ENCODE data around the gene UBALD2.
"Not testable (repeated sequence)": the region's sequence is repeated elsewhere in the genome, so short reads cannot be mapped to it uniquely, and the experiment has no call there.

The UBALD2 gene

GRCh38 chr17:76246080-76247066 is 18.8 kb upstream of the UBALD2 start:
- no peak for DNase-seq

DNA sequence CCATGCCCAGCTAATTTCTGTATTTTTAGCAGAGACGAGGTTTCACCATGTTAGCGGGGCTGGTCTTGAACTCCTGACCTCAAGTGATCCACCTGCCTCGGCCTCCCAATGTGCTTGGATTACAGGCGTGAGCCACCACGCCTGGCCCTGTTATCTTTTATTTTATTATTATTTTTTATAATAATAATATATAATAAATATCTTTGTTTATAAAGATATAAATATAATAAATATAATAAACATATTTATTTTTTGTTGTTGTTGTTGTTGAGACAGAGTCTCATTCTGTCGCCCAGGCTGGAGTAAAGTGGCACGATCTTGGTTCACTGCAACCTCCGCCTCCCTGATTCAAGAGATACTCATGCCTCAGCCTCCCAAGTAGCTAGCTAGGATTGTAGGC is 17.8 kb upstream of the UBALD2 start:
- no peak for DNase-seq

- DNase-seq, result no peak
These were observed 16.9 kb upstream of the UBALD2 start for GRCh38 chr17:76248013-76248782.

DNA sequence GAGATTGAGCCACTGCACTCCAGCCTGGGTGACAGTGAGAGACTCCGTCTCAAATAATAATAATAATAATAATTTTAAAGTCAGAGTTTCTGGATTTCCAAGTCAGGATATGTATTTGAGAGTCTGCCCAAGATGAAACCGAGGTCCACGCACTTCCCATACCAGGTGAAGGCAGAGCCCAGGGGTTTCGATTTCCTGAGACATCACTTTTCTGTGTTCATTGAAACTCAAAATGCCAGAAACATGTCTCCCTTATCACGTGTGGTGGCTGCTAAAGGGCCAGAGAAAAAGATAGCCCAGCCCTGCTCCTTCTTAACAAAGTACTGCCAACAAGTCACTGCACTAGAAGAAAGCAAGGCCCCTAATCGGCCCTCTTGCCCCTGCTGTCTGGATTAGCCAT is 15.0 kb upstream of the UBALD2 start:
- no peak for DNase-seq

DNA sequence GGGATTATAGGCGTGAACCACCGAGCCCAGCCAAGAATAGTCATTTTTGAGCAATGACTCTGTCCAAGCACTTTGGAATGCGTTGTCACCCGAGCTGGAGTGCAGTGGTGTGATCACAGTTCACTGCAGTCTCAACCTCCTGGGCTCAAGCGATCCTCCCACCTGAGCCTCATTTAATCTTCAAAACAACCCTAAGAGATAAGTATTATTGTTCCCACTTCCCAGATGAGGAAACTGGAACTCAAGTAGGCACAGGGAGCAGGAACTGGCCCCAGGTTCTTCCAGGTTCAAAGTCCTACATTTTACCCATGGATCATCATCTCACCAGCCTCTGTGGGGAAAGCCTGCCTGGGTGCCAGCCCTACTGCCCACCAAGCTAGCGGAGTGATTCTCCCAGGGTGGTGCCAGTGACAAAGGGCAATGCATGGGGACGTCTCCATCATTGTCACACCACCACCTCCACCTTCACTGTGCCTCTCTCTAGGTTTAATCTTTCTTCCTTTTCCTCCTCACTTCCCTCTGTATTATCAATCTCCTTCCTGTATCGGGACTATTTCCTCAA is 13.6 kb upstream of the UBALD2 start:
- no peak for DNase-seq

GRCh38 chr17:76252040-76252954 is 12.9 kb upstream of the UBALD2 start:
- DNase-seq, result no peak

DNA sequence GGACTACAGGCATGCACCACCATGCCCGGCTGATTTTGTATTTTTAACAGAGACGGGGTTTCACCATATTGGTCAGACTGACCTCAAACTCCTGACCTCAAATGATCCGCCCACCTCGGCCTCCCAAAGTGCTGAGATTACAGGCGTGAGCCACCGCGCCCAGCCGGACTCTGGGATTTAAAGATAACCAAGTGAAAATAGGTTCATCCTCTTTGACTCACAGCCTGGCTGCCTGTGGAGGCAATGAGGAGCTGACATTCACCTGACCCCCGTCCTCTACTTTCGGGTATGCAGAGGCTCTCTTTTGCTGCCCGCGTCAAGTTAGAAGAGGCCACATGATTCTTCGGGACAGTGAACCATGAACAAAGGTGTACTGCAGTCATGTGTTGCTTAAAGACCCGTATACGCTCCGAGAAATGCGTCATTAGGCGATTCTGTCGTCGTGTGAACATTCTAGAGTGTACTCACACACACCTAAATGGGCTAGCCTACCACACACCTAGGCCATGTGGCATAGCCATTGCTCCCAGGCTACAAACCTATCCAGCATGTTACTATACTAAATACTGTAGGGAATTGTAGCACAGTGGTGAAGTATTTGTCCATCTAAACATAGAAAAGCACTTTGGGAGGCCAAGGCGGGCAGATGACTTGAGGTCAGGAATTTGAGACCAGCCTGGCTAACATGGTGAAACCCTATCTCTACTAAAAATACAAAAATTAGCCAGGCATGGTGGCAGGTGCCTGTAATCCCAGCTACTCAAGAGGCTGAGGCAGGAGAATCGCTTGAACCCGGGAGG is 12.0 kb upstream of the UBALD2 start:
- not testable (repeated sequence) for DNase-seq

GRCh38 chr17:76253841-76254240 is 11.3 kb upstream of the UBALD2 start:
- no peak for DNase-seq

DNA sequence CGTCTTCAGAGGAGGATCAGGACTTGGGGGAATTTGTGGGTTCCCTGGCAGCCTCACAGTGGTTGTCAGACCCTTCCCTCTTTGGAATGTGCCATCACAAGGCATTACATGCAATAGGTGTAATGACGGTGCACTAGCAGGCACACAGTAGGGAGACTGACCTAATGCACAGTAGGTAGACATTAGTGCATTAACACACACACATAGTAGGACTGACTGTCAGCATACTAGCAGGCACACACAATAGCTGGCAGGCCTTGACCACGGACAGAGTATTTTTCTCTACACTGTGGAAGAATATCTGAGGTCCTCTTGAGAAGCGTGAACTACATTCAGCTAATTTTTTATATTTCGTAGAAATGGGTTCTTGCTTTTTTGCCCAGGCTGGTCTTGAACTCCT is 10.9 kb upstream of the UBALD2 start:
- no peak for DNase-seq

- no peak for DNase-seq
These were observed 9.2 kb upstream of the UBALD2 start for GRCh38 chr17:76255801-76256429.

- DNase-seq, result not testable (repeated sequence)
These were observed 8.6 kb upstream of the UBALD2 start for GRCh38 chr17:76256430-76257050.

GRCh38 chr17:76260220-76260619 is 4.9 kb upstream of the UBALD2 start:
- DNase-seq, result no peak

GRCh38 chr17:76260669-76261068 is 4.5 kb upstream of the UBALD2 start:
- no peak for DNase-seq

DNA sequence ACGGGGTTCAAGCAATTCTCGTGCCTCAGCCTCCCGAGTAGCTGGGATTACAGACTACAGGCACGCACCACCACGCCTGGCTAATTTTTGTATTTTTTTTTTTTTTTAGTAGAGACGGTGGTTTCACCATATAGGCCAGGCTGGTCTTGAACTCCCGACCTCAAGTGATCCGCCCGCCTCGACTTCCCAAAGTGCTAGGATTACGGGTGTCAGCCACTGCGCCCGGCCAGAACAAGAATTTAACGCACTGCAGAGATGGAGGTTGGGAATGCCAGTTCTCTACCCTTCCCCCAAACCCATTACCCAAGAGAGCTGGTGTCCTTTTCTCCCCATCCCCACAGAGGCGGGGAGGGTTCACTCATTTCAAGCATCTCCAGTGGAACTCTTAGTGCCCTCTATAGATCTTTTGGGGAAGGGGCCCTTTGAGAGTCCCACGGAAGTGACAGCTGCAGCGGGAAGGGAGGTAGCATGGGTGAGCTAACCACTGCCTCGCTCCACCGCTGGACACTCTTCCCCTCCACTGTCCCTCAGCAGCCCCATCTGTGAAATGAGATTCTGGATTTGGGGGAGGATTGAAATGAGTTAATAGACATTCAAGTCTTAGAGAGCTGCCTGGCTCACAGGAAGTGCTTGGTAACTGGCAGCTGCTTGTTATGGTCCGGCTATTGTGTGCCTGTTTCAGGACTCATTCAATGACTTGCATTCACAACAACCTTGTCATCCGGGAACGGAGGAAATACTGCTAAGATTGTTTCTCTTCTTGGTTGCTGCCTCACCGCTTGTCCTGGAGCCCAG is 3.5 kb upstream of the UBALD2 start:
- DNase-seq, result no peak

DNA sequence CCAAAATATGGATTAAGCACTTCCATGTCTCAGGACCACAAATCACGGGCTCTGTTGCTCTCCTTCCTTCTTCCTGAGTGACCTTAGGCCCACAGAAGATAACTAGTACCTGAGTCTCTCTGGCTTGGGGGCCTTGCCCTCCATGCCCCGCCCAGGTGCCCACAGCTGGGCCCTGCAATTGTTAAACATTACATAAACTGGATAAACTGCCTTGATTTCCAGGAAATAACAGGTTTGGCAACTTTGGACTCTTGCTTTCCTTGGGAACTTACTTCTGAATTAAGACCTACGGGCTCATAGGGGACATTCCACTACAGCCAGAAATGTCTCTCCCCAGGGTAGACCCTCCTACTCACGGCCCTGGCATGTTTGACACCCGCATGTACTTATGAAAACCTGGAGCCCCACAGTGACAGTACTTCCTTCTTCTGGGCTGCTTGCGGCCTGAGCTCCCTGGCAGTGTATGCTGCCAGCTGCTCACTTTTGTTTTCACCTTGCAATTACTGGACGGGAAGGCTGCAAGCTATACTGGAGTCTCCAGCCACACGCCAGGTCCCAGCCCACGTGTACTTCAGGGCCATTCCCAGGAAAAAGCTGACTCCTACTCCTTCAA is 2.3 kb upstream of the UBALD2 start:
- DNase-seq, result no peak

DNA sequence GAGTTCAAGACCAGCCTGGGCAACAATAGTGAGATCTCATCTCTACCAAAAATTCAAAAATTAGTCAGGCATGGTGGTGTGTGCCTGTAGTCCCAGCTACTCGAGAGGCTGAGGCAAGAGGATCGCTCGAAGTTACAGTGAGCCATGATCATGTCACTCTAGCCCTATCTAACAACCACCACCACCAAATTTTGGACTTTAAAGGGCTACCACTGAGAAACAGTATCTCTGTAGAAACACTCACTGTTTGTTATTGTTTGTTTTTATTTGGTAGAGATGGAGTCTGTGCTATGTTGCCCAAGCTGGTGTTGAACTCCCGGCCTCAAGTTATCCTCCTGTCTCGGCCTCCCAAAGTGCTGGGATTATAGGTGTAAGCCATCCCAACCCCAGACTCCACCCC is 1.3 kb upstream of the UBALD2 start:
- DNase-seq, result no peak

DNA sequence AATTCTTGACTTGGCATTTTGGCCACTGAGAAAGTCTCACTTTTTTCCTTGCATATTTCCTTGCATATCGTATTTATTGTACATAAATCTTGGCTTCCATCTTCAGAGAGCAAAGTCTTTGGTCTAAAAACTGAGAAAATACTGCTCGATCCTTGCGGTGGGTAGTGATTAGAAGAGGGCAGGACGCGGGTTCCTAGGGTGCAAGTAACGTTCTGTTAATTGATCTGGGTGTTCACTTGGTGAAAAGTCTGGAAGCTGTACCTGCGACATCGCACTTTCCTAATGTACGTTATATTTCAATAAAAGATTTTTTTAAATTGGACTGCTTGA is 758 bp upstream of the UBALD2 start:
- DNase-seq, result no peak

DNA sequence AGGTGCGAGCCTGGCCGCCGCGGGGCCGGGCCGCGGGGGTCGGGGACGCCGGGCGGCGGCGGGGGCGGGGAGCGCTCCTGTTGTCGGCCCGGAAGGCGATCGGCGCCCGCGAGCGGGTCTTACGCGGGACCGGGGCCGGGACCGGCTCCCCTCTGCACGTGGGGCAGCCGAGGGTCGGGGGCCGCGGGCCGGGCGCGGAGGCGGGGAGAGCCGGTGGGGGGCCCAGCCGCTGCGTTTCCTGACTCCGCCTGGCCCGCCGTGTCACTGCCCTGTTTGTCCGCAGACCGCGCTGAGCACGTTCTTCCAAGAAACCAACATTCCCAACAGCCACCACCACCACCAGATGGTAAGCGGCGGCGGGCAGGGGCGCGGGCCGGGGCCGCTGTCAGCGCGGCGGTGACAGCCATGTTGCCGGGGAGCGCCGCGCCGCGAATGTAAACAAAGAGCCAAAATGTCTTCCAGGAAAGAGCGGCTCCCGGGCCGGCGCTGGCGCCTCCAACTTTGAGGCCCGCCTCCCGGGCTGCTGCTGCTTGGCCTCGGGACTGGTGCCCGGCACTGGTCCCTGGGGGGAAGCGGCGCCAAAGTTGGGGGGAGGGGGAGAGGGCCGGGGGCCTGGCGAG is 586 bp downstream of the UBALD2 start:
- DNase-seq, result peak; percentile 46

Data from NCI-H2171 (cell line).